Gastroesophageal sphincter (tissue), 3 donors: ENCODE measurements around the gene GPATCH4.

Experiments used
- EP300 ChIP-seq: sonication (generic); formaldehyde crosslinking; IDR thresholded peaks from one replicate; pipeline ENCODE4 v1.6.1; 2017; ENCODE audit warnings: antibody characterized with exemption, mild to moderate bottlenecking
- POLR2A ChIP-seq, 2 donors: fragments of 450-650 bp; IDR thresholded peaks; one replicate each; pipeline ENCODE4 v1.6.1; 2017; ENCODE audit warnings: antibody characterized with exemption in 2 of 2, mild to moderate bottlenecking in 2 of 2, moderate library complexity in 1 of 2
- POLR2AphosphoS5 ChIP-seq: sonication (generic); formaldehyde crosslinking; IDR thresholded peaks from one replicate; pipeline ENCODE4 v1.6.1; 2017; ENCODE audit warnings: antibody characterized with exemption
- TF ChIP-seq, protein P1 (sequence below), 4 experiments: fragments of 200-600 bp in 2 of 4; fragments of 450-650 bp in 2 of 4; sonication (generic) in 1 of 4; IDR thresholded peaks; one replicate each; pipeline ENCODE4 v1.5.1; 2017 to 2019; ENCODE audit warnings: antibody characterized with exemption in 4 of 4, mild to moderate bottlenecking in 2 of 4, moderate library complexity in 2 of 4

DNA sequence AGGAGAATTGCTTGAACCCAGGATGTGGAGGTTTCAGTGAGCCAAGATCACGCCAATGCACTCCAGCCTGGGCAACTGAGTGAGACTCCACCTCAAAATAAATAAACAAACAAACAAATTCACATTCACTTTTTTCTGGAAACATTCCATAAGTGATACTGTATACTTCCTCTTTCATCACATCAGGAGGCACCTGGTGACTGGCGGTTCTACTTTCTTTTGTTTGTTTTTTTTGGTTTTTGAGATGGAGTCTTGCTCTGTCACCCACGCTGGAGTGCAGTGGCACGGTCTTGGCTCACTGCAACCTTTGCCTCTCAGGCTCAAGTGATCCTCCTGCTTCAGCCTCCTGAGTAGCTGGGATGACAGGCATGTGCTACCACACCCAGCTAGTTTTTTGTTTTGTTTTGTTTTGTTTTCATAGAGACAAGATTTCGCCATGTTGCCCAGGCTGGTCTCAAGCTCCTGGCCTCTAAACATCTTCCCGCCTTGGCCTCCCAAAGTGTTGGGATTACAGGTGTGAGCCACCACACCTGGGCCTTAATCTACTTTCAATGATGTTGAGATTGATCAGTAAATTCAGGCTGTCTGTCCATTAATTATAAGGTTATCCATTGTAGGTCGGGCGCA is 28.7 kb upstream of the GPATCH4 start:
- TF ChIP-seq, protein P1, sequence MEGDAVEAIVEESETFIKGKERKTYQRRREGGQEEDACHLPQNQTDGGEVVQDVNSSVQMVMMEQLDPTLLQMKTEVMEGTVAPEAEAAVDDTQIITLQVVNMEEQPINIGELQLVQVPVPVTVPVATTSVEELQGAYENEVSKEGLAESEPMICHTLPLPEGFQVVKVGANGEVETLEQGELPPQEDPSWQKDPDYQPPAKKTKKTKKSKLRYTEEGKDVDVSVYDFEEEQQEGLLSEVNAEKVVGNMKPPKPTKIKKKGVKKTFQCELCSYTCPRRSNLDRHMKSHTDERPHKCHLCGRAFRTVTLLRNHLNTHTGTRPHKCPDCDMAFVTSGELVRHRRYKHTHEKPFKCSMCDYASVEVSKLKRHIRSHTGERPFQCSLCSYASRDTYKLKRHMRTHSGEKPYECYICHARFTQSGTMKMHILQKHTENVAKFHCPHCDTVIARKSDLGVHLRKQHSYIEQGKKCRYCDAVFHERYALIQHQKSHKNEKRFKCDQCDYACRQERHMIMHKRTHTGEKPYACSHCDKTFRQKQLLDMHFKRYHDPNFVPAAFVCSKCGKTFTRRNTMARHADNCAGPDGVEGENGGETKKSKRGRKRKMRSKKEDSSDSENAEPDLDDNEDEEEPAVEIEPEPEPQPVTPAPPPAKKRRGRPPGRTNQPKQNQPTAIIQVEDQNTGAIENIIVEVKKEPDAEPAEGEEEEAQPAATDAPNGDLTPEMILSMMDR (IDR thresholded peaks at IDR 0.05) = no peak
- TF ChIP-seq POLR2AphosphoS5 (no peak), EP300 (no peak), POLR2A (IDR thresholded peaks at IDR 0.05) (no peak)
